ENCODE data around the gene EDARADD.

- no peak for TF ChIP-seq CTCF (CRISPR knock-in tag; IDR thresholded peaks at IDR 0.05)
- no peak for TF ChIP-seq ZSCAN9 (CRISPR knock-in tag; IDR thresholded peaks at IDR 0.05; ENCODE audit: borderline replicate concordance)
- TF ChIP-seq ZFP36L2 (CRISPR knock-in tag; IDR thresholded peaks at IDR 0.05) = no peak
- TF ChIP-seq ZNF530 (CRISPR knock-in tag; IDR thresholded peaks at IDR 0.05; ENCODE audit: low read depth) = no peak
- no peak for TF ChIP-seq ZNF513 (CRISPR knock-in tag; conservative IDR thresholded peaks at IDR 0.05)
- no peak for TF ChIP-seq DRAP1 (CRISPR knock-in tag; IDR thresholded peaks at IDR 0.05)
- no peak for TF ChIP-seq USF2 (IDR thresholded peaks at IDR 0.05; ENCODE audit: low read depth, low read length)
- TF ChIP-seq USF2 (CRISPR knock-in tag; IDR thresholded peaks at IDR 0.05; ENCODE audit: borderline replicate concordance) = no peak
- no peak for TF ChIP-seq EP300 (IDR thresholded peaks at IDR 0.05; ENCODE audit: low read depth in 2 of 2, low read length in 2 of 2)
- no peak for TF ChIP-seq EP300 (CRISPR knock-in tag; IDR thresholded peaks at IDR 0.05; ENCODE audit: borderline replicate concordance)
- TF ChIP-seq GATA4 (IDR thresholded peaks at IDR 0.05; ENCODE audit: borderline replicate concordance, low read depth) = no peak
- no peak for TF ChIP-seq ZNF770 (CRISPR knock-in tag; IDR thresholded peaks at IDR 0.05)
- no peak for TF ChIP-seq ZNF776 (CRISPR knock-in tag; IDR thresholded peaks at IDR 0.05)
Measured at GRCh38 chr1:236497908-236498307, 103.8 kb downstream of the EDARADD start.

Measured in HepG2 (cell line).